ENCODE results near the gene SAE1.
"Not testable (repeated sequence)": the region's sequence is repeated elsewhere in the genome, so short reads cannot be mapped to it uniquely, and the experiment has no call there.

The SAE1 gene

DNA sequence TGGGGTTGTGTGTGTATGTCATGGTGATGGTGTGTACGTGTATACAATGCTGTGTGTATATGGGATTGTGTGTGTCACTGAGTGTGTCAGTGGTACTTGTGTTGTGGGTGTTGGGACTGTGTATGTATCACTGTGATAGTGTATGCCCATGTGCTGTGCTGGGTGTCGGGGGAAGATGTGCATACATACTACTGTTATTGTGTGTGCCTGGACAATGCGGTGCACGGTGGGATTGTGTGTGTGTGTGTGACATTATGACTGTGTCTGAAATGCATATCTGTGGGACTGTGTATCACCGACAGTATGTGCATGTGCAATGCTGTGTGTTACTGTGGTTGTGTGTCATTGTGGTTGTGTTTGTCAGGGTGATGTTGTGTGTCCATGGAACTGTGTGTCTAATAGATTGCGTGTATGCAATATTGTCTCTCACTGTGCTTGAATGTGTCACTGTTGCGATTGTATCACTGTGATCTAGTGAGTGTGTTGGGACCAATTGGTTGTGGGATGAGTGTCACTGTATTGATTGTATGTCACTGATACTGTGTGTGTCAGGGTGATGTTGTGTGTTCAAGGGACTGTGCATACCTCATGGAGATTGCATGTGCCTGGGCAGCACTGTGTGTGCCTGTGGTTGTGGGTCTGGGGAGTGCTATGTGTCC, 111.4 kb downstream of the SAE1 start:
- no peak for DNase-seq

DNA sequence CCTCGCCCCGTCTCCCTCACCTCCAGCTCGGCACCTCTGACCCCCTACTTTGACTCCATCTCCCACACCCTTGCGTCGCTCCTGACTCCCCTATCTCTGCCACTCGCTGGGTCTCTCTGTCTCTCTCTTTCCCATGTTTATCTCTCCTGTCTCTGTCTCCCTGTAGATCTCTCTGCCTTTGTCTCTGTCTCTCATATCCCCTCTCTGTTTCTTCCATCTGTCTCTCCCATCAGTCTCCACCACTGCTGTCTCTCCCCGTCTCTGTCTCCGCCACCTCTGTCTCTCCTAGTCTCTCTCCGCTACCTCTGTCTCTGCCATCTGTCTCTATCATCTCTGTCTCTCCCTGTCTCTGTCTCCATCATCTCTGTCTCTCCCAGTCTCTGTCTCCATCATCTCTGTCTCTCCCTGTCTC, 112.7 kb downstream of the SAE1 start:
- DNase-seq: no peak

DNA sequence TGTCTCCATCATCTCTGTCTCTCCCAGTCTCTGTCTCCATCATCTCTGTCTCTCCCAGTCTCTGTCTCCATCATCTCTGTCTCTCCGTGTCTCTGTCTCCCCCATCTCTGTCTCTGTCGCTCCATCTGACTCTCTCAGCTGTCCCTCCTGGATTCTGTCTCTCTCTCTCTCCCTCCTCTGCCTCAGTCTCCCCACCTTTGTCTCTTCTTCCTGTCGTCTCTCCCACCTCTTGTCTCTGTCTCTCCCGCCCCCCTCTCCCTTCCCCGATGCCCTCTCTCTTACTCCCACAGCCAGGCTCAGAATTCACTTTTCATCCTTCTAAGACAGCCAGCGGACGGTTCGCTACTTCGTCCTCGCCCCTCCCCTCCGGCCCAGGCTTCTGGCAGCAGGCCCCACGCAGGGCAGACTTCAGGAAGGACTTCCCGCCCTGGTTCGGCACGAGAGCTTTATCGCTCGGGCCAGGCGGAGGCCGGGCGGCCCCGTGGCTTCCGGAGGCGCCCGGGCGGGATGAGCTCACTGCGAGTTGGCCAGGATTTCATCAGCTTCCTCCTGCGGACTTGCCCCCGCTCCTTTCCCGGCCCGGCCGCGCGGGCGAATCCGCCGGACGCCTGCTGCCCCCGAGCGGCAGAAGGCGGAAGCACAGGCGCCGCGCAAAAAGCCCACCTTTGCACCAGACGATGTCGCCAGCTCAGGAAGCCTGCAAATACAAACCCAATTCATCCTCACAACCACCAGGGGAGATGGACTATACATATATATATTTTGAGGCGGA, 113.3 kb downstream of the SAE1 start:
- peak; percentile 68 to 83 (median 77) for DNase-seq

DNA sequence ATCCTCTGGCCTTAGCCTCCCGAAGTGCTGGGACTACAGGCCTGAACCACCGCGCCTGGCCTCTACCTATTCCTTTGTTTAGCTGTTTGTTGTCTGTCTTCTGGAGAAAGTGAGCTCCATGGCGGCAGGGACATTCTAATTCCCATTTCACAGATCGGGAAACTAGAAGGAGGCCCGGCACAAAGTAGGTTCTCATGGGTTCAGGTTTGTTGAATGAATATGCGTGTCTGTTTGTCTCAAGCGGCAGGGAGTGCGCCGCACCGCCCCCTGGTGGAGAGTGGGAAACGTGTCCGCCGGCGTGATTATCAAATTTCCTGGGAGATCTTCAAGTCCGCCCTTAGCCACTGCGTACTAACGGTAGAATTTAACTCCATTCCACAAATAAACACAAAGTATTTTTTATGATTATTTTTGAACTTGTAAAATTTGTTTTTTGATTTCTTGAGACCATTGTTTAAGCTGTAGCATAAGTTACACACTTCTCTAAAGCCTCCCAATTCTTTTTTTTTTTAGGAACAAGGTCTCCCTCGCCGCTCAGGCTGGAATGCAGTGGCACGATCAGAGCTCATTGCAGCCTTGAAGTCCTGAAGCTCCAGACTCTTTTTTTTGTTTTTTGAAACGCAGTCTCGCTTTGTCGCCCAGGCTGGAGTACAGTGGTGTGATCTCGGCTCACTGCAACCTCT, 116.8 kb downstream of the SAE1 start:
- DNase-seq: peak; percentile 51 to 76 (median 72)

DNA sequence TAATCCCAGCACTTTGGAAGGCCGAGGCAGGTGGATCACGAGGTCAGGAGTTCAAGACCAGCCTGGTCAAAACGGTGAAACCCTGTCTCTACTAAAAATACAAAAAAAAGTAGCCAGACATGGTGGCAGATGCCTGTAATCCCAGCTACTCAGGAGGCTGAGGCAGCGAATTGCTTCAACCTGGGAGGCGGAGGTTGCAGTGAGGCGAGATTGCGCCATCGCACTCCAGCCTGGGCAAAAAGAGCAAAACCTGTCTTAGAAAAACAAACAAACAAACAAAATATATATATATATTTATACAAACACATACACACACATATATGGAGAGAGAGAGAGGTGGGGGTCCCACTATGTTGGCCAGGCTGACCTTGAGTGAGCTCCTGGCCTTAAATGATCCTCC, 122.4 kb downstream of the SAE1 start:
- DNase-seq: not testable (repeated sequence)

DNA sequence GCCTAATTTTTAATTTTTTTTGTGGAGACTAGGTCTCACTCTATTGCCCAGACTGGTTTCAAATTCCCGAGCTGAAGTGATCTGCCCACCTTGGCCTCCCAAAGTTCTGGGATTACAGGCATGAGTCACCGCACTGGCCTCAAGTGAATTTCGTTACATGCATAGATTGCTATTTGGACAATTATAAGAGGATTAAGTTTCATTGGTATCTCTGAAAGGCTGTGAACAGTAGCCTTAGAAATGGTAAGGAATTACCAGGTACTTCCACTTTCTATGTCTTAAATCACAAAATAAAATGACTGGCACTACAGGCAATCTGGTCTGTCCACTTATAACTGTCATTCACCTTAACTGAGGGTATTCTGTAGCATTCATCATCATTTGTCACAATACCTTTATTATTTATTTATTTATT, 122.8 kb downstream of the SAE1 start:
- DNase-seq: no peak

DNA sequence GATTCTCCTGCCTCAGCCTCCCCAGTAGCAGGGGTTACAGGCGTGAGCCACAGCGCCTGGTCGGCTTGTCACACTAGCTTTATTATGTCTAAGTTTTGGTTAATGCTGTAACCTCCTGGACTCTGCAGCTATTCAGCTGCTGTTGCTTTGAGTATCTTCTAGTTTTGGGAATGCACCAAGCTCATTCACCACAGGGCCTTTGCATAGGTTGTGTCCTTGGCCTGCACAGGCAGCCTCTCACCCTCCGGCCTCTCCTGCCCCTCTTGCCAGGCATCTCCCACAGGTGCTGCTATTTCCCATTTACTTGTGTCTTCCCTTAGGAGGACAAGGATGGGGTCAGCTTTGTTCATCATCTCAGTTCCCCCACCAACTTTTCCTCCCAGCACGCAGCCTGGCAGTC, 123.3 kb downstream of the SAE1 start:
- no peak for DNase-seq

DNA sequence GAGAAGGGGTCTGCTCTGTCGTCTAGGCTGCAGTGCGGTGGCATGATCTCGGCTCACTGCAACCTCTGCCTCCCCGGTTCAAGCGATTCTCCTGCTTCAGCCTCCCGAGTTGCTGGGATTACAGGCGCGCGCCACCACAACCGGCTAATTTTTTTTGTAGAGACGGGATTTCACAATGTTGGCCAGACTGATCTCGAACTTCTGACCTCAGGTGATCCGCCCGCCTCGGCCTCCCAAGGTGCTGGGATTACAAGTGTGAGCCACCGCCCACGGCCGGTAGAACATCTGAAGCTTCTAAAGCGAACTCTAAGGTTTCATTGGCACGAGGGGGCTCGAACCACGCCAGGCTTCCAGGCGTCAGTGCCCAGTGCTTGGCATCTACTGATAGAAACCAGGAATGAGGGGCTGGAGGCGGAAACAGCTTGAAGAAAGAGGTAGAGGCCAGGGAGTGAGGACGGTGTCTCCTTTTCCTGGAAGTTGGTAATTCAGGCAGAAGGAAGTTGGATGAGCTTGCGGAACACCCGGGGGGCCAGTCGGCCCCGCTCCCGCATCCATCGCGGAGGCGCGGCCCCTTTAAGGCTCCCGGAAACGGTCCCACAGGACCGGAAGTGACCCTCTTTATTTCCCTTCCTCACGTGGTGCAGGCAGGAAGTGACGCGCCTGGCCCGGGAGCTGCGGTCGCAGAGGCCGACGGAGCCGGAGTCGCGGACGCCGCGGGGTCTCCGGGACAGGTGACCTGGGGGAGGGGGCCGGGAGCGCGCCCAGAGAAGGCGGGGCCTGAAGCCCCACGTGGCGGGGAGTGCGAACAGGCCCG, 125.5 kb downstream of the SAE1 start, which contains the start of gene CCDC9:
TSS of gene CCDC9 (plus strand) at position 647 of the 814 bp plus-strand sequence. CDS start 1,876 bp downstream, outside the sequence.
- peak in 1 of 4 experiments; percentile 99 for DNase-seq

DNA sequence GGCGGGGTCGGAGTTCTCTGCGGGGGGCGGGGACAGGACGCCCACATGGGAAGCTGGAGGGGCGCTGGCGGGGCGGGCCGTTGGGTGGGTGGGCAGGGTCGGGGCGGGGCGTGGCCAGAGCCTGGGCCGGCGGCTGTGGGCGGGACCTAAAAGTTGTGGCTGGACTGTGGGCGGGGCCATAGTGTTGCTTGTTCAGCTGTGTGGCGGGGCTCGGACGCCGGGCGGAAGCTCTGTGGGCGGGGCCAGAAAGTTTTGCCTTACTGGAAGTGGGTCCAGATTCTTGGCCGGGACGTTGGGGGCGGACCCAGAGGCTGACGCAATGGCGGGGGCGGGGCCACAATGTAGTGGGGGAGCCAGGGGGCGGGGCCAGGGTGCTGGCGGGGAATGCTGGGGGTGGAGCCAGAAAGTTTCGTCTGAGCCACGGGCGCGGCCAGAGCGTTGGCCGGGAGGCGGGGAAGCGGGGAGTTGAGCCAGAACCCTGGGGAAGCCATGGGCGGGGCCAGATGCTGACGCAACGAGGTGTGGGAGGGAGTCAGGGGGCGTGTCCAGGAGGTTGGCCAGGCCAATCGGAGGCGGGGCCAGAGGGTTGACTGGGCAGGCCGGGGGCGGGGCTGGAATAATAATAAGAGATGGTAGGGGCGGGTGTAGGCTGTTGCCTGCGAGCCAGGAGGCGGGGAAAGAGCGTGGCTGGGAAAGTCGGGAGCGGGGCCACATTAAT, 126.2 kb downstream of the SAE1 start:
- peak; percentile 100 for DNase-seq

DNA sequence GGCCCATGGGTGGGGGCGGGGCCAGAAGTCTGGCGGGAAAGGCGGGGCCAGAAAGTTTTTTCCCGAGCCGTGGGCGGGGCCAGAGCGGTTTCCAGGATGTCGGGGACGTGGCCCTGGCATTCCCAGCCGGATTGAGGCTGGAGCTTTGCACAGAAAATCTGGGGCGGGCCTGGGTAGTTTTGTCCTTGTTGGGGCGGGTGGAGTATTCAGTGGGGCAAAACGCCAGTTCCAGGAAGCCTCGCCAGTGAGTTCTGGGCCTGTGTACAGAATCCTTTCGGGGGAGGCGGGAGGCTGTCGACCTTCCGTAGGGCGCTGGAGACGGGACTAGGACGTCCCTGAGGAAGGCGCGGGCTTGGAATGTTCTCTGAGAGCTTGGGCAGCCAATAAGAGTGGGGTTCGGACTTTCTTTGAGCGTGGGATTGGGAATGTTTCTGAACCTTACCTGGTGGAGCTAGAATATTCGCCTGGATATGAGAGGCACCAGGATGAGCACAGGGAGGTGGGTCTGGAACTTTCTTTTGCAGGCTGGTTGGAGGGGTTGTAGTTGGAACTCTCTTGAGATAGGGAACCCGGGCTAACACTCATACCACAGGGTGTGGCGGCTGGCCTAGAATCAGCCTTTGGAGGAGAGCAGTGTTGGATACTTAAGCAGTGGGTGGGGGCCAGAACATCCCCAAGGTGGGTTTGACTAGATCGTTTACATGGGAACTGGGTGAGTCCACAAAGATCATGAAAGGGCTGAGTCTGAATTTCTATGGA, 127.0 kb downstream of the SAE1 start:
- DNase-seq: no peak

DNA sequence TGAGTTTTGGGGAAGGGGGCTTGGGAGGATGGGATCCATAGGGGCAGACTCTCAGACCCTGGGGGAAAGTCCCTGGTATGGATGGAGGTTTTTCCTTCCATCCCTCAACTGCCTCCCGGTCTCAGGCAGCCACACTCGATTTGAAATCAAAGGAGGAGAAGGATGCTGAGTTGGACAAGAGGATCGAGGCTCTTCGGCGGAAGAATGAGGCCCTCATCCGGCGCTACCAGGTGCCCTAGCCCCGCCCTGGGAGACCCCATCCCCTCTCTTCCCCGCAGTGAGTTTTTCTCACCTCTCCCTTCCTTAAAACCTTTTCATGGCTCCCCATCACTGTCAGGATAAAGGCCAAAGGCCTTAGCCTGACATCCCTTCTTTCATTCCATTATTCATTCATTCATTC, 127.8 kb downstream of the SAE1 start:
- no peak for DNase-seq

DNA sequence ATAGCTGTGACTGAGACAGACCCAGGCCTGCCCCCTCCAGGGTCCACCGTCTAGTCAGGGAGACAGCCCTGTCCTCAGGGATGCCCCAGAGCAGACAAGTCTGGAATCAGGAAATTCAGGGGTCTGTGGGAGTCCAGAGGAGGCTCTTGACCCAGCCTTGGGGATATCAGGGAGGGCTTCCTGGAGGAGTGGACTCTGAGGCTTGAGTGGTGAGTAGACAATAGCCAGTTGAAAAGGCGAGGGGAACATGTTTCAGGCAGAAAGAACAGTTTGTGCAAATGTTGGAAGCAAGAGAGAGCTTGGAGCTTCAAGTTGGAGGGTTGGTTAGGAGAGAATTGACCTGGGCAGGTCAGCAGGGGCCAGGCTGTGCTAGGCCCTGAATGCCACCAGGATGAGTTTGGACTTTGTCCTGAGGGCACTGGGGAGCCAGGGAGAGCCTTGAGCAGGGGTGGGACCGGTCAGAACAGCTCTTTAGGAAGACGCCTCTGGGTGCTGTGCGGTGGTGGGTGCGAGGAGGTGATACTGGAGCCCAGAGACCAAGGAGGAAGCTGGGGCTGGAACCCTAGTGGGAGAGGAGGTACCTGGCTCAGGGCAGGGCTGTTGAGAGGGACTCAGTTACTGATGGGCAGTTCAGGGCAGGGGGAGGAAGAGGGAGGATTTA, 128.4 kb downstream of the SAE1 start:
- DNase-seq: no peak
